Spleen (tissue), 11 donors: ENCODE measurements around the gene TCTN1. TPM values are rescaled to one million over a fixed set of nuclear protein-coding genes. Genes with fewer than 3 reads are reported as not detected.

ENCODE experiments used
- DNase-seq: peaks from one replicate; pipeline ENCODE4 v3.0.0-alpha.2; 2020
- H3K27ac ChIP-seq, 8 donors: fragments of 200-600 bp; sonication (generic) in 7 of 8; 1 replicate in 4 of 8; 2 replicates in 4 of 8; pipeline versions ENCODE4 v1.5.0 to v1.8.0; 2016 to 2021; ENCODE audit warnings: inconsistent platforms in 4 of 8, mild to moderate bottlenecking in 4 of 8, moderate library complexity in 1 of 8
- H3K27me3 ChIP-seq, 7 donors: fragments of 200-600 bp; sonication (generic) in 6 of 7; replicated peaks in 1 of 7; 1 replicate in 4 of 7; 2 replicates in 3 of 7; pipeline versions ENCODE4 v1.5.0 to v1.8.0; 2016 to 2021; ENCODE audit warnings: inconsistent platforms in 3 of 7, mild to moderate bottlenecking in 1 of 7
- H3K36me3 ChIP-seq, 6 donors: fragments of 200-600 bp; sonication (generic) in 5 of 6; 1 replicate in 4 of 6; 2 replicates in 2 of 6; pipeline versions ENCODE4 v1.5.0 to v1.8.0; 2016 to 2021; ENCODE audit warnings: inconsistent platforms in 2 of 6
- H3K4me1 ChIP-seq, 6 donors: fragments of 200-600 bp; sonication (generic) in 5 of 6; 1 replicate in 3 of 6; 2 replicates in 3 of 6; pipeline versions ENCODE4 v1.5.0 to v1.8.0; 2016 to 2021; ENCODE audit warnings: inconsistent platforms in 3 of 6
- H3K4me3 ChIP-seq, 8 donors: fragments of 200-600 bp; sonication (generic) in 7 of 8; 1 replicate in 4 of 8; 2 replicates in 4 of 8; pipeline versions ENCODE4 v1.5.0 to v1.8.0; 2016 to 2021; ENCODE audit warnings: inconsistent platforms in 4 of 8, mild to moderate bottlenecking in 4 of 8, moderate library complexity in 2 of 8
- H3K9me3 ChIP-seq, 8 donors: fragments of 200-600 bp; sonication (generic) in 7 of 8; 1 replicate in 4 of 8; 2 replicates in 4 of 8; pipeline versions ENCODE4 v1.5.0 to v1.8.0; 2016 to 2021; ENCODE audit warnings: inconsistent platforms in 4 of 8
- POLR2A ChIP-seq, 3 donors: fragments of 450-650 bp; IDR thresholded peaks; one replicate each; pipeline ENCODE4 v1.5.1; 2017; ENCODE audit warnings: antibody characterized with exemption in 3 of 3, mild to moderate bottlenecking in 1 of 3
- POLR2AphosphoS5 ChIP-seq, 3 donors: sonication (generic); formaldehyde crosslinking; IDR thresholded peaks; one replicate each; pipeline ENCODE4 v1.5.1; 2017; ENCODE audit warnings: antibody characterized with exemption in 3 of 3
- WGBS, 5 donors: extraction: QIAGEN DNeasy Blood & Tissue Kit in 3 of 5; methylation state at CpG; one replicate each; pipeline versions ENCODE4 v1.1.5 to v1.1.7; 2013 to 2018; 5-methylcytosine and 5-hydroxymethylcytosine counted together
- intact Hi-C: fragments of 100-400 bp; cut with DNase I; formaldehyde crosslinking; loops from one replicate; pipeline ENCODE4 v1.15.0; 2023; ENCODE audit warnings: low total_unique reads
- polyA plus RNA-seq, 3 donors: library from polyadenylated mRNA; stranded (reverse); fragments of 200-250 nt; gene quantifications; one replicate each; pipeline ENCODE4 v1.2.1, GENCODE V29; 2013
- total RNA-seq, 7 donors: library from RNA; depleted of rRNA in 3 of 7; stranded (reverse); fragments of >200 nt in 3 of 7; fragmentation: NEBNext Ultra II Directional in 4 of 7; extraction: Animal tissue kit (Norgen Biotek cat#: 25700) in 4 of 7; gene quantifications; one replicate each; pipeline versions ENCODE4 v1.1.0 to v1.2.1, GENCODE V29; 2016 to 2021
- TF ChIP-seq, protein P1 (sequence below), 11 experiments: fragments of 200-600 bp in 7 of 11; fragments of 450-650 bp in 4 of 11; sonication (generic) in 4 of 11; IDR thresholded peaks in 8 of 11; conservative IDR thresholded peaks in 3 of 11; 1 replicate in 7 of 11; 2 replicates in 4 of 11; pipeline versions ENCODE4 v1.4.0 to v1.8.0; 2016 to 2021; ENCODE audit warnings: antibody characterized with exemption in 11 of 11, inconsistent platforms in 4 of 11, mild to moderate bottlenecking in 1 of 11
- donor health status: healthy with polysubstance abuse.
- donor health status: DM: no; HTN: no; CAD: no; lungs with moderate emphysema.
- donor health status: DM: no; HTN: no; CAD: no.
- donor health status: Bipolar disorder and iron deficiency.
- donor health status: healthy.
- donor health status: DM: no; HTN: no; CAD: no.
- donor health status: DM: yes; HTN: yes; CAD: no.

The TCTN1 gene
- total and polyA plus RNA-seq, 10 donors = 8.4 to 30.8 (median 24.2) TPM

DNA sequence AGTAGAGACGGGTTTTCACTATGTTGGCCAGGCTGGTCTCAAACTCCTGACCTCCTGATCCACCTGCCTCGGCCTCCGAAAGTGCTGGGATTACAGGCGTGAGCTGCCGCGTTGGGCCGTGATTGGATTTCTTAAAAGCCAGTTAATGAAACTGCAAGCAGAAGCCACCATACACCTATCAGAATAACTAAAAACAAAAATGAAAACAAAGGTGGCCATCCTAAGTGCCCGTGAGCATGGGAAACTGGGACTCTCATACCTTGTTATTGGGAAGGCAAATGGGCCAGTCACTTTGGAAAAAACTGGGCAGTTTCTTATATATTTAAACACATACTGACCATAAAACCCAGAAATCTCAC is 7.7 kb upstream of the TCTN1 start:
- Histone ChIP-seq H3K9me3 (no peaks in the 10 kb centered on the region), H3K4me3 (peak overlapping the region in 5 of 8 donors; percentile 17 to 63 (median 25)), H3K4me1 (peaks cover 0 to 72% (median 19%) of the 10 kb centered on the region in 6 donors), H3K27me3 (no peaks in the 10 kb centered on the region), H3K36me3 (no peaks in the 10 kb centered on the region), H3K27ac (peak overlapping the region; percentile 72 to 94 (median 92))
- intact Hi-C loops = no loop called here
- DNase-seq = no peak
- TF ChIP-seq, protein P1, sequence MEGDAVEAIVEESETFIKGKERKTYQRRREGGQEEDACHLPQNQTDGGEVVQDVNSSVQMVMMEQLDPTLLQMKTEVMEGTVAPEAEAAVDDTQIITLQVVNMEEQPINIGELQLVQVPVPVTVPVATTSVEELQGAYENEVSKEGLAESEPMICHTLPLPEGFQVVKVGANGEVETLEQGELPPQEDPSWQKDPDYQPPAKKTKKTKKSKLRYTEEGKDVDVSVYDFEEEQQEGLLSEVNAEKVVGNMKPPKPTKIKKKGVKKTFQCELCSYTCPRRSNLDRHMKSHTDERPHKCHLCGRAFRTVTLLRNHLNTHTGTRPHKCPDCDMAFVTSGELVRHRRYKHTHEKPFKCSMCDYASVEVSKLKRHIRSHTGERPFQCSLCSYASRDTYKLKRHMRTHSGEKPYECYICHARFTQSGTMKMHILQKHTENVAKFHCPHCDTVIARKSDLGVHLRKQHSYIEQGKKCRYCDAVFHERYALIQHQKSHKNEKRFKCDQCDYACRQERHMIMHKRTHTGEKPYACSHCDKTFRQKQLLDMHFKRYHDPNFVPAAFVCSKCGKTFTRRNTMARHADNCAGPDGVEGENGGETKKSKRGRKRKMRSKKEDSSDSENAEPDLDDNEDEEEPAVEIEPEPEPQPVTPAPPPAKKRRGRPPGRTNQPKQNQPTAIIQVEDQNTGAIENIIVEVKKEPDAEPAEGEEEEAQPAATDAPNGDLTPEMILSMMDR (IDR thresholded peaks at IDR 0.05 in 8 of 11, conservative IDR thresholded peaks at IDR 0.05 in 3 of 11) = no peak
- TF ChIP-seq POLR2AphosphoS5 (IDR thresholded peaks at IDR 0.05) (no peak), POLR2A (IDR thresholded peaks at IDR 0.05) (no peak)
- 65 to 76% (median 68%) methylated on average over 8 of the region's 8 CpGs for WGBS, 5 donors

DNA sequence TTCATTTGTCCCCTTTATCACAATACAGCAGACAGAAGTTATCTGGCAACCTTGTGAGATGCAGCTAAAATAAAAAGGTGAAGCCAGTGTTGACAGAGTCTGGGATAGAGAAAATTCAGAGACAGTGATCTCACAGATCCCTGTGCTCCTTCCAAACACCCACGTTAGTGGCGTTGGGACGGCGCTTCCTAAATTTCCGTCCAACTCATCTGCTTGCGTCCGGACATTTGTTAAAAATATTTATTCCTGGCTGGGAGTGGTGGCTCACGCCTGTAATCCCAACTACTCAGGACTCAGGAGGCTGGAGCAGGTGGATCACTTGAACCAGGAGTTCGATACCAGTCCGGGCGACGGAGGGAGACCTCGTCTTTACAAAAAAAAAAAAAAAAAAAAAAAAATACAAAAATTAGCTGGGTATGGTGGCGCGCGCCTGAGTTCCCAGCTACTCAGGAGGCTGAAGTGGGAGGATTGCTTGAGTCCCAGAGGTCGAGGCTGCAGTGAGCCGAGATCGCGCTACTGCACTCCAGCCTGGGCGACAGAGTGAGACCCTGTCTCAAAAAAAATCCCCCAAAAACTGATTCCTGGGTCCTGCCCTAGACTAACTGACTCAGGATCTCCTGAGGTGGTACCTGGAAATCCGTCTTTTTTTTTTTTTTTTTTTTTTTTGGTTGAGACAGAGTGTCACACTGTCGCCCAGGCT is 708 bp upstream of the TCTN1 start:
- peaks cover 10 to 62% (median 19%) of the 10 kb centered on the region in 6 donors for H3K4me1 ChIP-seq

DNA sequence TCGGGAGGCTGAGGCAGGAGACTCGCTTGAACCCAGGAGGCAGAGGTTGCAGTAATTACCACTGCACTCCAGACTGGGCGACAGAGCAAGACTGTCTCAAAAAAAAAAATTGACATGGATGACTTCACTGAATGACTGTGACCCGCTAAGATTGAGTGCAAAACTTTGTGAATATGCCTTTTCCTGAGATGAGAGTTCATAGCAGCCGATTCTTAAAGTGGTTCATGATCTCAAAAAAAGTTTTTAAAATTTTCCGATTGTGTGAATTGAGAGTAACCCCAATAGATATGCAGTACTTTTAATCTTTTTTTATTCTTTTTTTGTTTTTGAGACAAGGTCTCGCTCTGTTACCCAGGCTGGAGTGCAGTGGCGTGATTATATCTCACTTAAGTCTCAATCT is 1.2 kb downstream of the TCTN1 start:
- WGBS, 5 donors = 70 to 82% (median 76%) methylated on average over 8 of the region's 8 CpGs
- intact Hi-C loops = loop anchor here (10.0 kb wide), 1 partner anchor 80 kb away; no protein-coding TSS in a partner anchor

More for the DNA sequence above, 708 bp upstream of the TCTN1 start:
- Histone ChIP-seq H3K4me3 (peak overlapping the region; percentile 70 to 93 (median 80)), H3K27ac (peak overlapping the region; percentile 37 to 89 (median 85)), H3K36me3 (peaks cover 0 to 4% (median 0%) of the 10 kb centered on the region in 6 donors), H3K9me3 (no peaks in the 10 kb centered on the region), H3K27me3 (no peaks in the 10 kb centered on the region)
- no peak for DNase-seq
- TF ChIP-seq, protein P1 (IDR thresholded peaks at IDR 0.05 in 8 of 11, conservative IDR thresholded peaks at IDR 0.05 in 3 of 11) = no peak
- TF ChIP-seq POLR2A (IDR thresholded peaks at IDR 0.05) = no peak
- TF ChIP-seq POLR2AphosphoS5 (IDR thresholded peaks at IDR 0.05) = no peak
- intact Hi-C loops = loop anchor here (10.0 kb wide), 1 partner anchor 82 kb away; no protein-coding TSS in a partner anchor
- WGBS, 5 donors = 77 to 83% (median 80%) methylated on average over 20 to 23 of the region's 23 CpGs

More for the DNA sequence above, 1.2 kb downstream of the TCTN1 start:
- Histone ChIP-seq H3K4me3 (no peak overlapping the region), H3K27me3 (no peaks in the 10 kb centered on the region), H3K4me1 (peaks cover 10 to 64% (median 28%) of the 10 kb centered on the region in 6 donors), H3K36me3 (peaks cover 0 to 4% (median 0%) of the 10 kb centered on the region in 6 donors), H3K27ac (peak overlapping the region in 1 of 8 donors; percentile 12), H3K9me3 (no peaks in the 10 kb centered on the region)
- no peak for DNase-seq
- TF ChIP-seq POLR2A (IDR thresholded peaks at IDR 0.05) (no peak), POLR2AphosphoS5 (IDR thresholded peaks at IDR 0.05) (no peak)
- TF ChIP-seq, protein P1 (IDR thresholded peaks at IDR 0.05 in 8 of 11, conservative IDR thresholded peaks at IDR 0.05 in 3 of 11) = no peak
